ENCODE data around the gene C18orf63. TPM values are rescaled to one million over a fixed set of nuclear protein-coding genes. Genes with fewer than 3 reads are reported as not detected.

C18orf63 gene
- total RNA-seq, 1 donor from 2014 or later = not detected

DNA sequence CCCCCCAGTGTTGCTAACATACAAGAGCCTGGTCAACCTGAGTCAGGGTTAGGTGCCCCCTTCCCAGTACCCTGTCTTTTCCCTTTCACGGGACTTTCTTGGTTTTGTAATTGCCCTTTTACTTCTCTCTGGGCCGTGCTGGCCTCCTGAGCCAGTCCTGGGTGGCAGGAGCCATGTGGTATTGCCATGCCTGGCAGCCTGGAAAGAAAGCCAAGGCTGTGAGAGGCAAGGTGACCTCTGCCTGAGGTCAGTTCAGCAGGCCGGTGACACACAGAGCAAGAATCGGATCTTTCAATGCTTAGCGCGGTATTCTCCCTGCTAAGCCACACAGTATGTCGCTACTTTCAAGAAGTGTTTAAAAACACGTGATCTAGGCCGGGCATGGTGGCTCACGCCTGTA, 52.3 kb downstream of the C18orf63 start:
- POLR2A ChIA-PET = no interaction called here
- ATAC-seq (ENCODE audit: low read depth) (no peak), DNase-seq (no peak)
- Mint-ChIP-seq H3K36me3 (ENCODE audit: low read depth) (no peaks in the 10 kb centered on the region), H3K4me3 (no peak overlapping the region), H3K27me3 (peaks cover 19% of the 10 kb centered on the region), H3K9me3 (no peaks in the 10 kb centered on the region), H3K4me1 (no peaks in the 10 kb centered on the region), H3K27ac (no peak overlapping the region)
- CTCF ChIA-PET = no interaction called here
- TF ChIP-seq, protein P1, sequence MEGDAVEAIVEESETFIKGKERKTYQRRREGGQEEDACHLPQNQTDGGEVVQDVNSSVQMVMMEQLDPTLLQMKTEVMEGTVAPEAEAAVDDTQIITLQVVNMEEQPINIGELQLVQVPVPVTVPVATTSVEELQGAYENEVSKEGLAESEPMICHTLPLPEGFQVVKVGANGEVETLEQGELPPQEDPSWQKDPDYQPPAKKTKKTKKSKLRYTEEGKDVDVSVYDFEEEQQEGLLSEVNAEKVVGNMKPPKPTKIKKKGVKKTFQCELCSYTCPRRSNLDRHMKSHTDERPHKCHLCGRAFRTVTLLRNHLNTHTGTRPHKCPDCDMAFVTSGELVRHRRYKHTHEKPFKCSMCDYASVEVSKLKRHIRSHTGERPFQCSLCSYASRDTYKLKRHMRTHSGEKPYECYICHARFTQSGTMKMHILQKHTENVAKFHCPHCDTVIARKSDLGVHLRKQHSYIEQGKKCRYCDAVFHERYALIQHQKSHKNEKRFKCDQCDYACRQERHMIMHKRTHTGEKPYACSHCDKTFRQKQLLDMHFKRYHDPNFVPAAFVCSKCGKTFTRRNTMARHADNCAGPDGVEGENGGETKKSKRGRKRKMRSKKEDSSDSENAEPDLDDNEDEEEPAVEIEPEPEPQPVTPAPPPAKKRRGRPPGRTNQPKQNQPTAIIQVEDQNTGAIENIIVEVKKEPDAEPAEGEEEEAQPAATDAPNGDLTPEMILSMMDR (IDR thresholded peaks at IDR 0.05) = no peak
- intact Hi-C loops (cut with micrococcal nuclease) = no loop called here

DNA sequence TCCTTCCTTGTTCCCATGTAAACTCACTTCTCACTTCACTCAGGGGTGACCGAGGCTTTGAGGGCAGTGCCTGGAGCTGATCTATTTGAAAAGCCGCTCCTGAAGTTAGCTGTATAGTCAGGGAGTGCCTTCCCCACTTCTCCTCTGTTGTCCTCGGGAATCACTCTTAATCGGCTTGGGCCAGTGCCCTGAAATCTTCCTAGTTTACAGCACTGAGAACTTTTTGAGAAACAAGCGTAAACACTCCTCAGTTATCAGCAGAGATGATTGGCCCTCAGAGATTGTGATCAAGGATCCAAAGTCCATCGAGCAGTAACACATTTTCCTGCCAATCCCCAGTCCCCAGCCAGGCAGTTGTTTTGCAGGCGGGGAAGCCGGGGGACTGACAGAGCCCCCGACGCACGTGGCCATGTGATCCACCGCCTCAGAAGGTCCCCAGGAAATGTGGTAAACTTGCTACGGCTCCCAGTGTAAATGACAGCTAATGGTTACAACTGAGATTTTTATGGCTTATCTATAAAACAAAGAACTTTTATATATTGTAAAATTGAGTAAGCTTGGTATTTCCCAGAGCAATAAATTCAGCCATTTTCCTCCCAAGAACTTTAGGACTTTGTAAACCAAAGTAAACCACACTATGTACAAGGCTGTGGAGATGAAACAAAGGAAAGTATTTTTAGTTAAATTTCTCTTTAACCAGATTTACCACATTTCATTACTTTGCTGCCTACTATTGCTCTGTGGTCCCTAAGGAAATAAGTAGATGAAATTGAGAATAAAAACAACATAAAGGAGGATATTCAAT, 53.5 kb downstream of the C18orf63 start:
- Mint-ChIP-seq H3K9me3 (no peaks in the 10 kb centered on the region), H3K4me3 (no peak overlapping the region), H3K27ac (no peak overlapping the region), H3K36me3 (ENCODE audit: low read depth) (no peaks in the 10 kb centered on the region), H3K27me3 (peaks cover 19% of the 10 kb centered on the region), H3K4me1 (no peaks in the 10 kb centered on the region)
- TF ChIP-seq, protein P1 (IDR thresholded peaks at IDR 0.05) = no peak
- DNase-seq = no peak
- no peak for ATAC-seq (ENCODE audit: low read depth)
- CTCF ChIA-PET = no interaction called here
- POLR2A ChIA-PET = no interaction called here
- intact Hi-C loops (cut with micrococcal nuclease) = no loop called here

DNA sequence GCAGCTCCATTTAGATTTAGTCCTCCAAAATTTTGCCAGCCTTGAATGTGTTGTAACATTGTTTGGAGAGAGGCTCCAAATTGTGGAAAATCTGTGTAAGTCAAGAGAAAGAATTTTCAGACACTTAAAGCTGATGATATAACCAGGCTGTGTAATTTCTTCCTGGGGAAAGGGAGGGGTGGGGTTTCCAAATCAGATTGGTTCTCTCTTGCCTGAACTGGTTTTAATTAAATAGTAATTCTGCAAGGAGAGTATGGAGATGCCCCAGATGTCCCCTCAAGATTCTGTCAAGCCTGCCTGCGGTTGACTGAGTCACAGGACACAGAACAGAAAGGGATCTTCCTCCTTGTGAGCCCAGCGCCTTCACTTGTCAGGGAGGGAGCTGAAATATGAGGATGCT, 54.5 kb downstream of the C18orf63 start:
- Mint-ChIP-seq H3K4me3 (no peak overlapping the region), H3K27me3 (peaks cover 19% of the 10 kb centered on the region), H3K4me1 (no peaks in the 10 kb centered on the region), H3K27ac (no peak overlapping the region), H3K9me3 (no peaks in the 10 kb centered on the region), H3K36me3 (ENCODE audit: low read depth) (no peaks in the 10 kb centered on the region)
- ChIA-PET CTCF (no interaction called here), POLR2A (no interaction called here)
- intact Hi-C loops (cut with micrococcal nuclease) = no loop called here
- TF ChIP-seq, protein P1 (IDR thresholded peaks at IDR 0.05) = no peak
- ATAC-seq (ENCODE audit: low read depth) = no peak
- no peak for DNase-seq

DNA sequence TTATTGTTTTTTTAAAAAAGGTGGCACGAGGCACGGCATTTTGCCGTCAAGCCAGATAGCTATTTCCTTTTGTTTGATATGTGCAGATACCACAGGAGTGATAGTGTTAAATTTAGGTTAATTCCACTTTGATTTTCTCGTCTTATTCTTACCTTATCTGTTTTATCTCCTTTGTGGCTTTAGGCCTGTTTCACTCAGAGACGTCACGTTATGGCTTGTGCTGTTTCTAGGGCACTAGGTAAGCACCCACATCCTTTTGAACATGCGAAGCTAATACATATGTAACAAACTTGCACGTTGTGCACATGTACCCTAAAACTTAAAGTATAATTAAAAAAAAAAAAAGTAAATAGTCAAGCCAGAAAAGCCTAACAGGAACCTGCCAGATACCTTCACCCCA, 57.8 kb downstream of the C18orf63 start:
- TF ChIP-seq, protein P1 (IDR thresholded peaks at IDR 0.05) = no peak
- H3K4me3 Mint-ChIP-seq = no peak overlapping the region
- intact Hi-C loops (cut with micrococcal nuclease) = no loop called here
- POLR2A ChIA-PET = no interaction called here
- H3K4me1 Mint-ChIP-seq = peaks cover 6% of the 10 kb centered on the region
- H3K9me3 Mint-ChIP-seq = no peaks in the 10 kb centered on the region
- H3K27me3 Mint-ChIP-seq = peaks cover 15% of the 10 kb centered on the region
- H3K36me3 Mint-ChIP-seq (ENCODE audit: low read depth) = no peaks in the 10 kb centered on the region
- no peak overlapping the region for H3K27ac Mint-ChIP-seq
- DNase-seq (no peak), ATAC-seq (ENCODE audit: low read depth) (no peak)
- CTCF ChIA-PET = no interaction called here

DNA sequence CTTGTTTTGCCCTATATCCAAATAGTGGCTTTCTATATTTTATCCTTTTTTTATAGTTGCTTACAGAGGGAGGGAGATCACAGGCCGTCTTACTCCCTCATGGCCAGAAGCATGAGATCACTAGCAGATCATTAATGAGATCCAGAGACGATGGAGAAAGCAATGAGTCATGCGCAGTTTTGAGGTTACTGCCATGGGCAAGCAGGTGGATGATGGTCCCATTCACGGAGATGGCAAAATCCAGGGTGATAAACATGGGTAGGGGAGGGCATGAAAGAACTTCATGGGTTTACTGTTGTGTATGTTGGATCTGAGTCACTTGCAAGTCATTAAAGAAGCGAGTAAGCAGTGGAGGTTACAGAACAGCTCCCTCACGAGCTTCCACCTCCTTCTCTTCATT, 60.4 kb downstream of the C18orf63 start:
- H3K9me3 Mint-ChIP-seq = no peaks in the 10 kb centered on the region
- ATAC-seq (ENCODE audit: low read depth) = no peak
- H3K27me3 Mint-ChIP-seq = peaks cover 5% of the 10 kb centered on the region
- H3K4me3 Mint-ChIP-seq = no peak overlapping the region
- ChIA-PET POLR2A (no interaction called here), CTCF (no interaction called here)
- H3K27ac Mint-ChIP-seq = no peak overlapping the region
- DNase-seq = no peak
- TF ChIP-seq, protein P1 (IDR thresholded peaks at IDR 0.05) = no peak
- peaks cover 6% of the 10 kb centered on the region for H3K4me1 Mint-ChIP-seq
- intact Hi-C loops (cut with micrococcal nuclease) = no loop called here
- no peaks in the 10 kb centered on the region for H3K36me3 Mint-ChIP-seq (ENCODE audit: low read depth)

All from activated B cell treated with CpG ODN at 0.5 μM for 24 hours (primary cell).